HEK293 (cell line): ENCODE results near the gene OSCP1.

Experiments
- FEZF1 ChIP-seq: fragments of 450-650 bp; formaldehyde crosslinking; IDR thresholded peaks from 2 replicates; pipeline ENCODE4 v1.5.1; 2016; ENCODE audit warnings: missing biosample characterization, missing genetic modification characterization
- GFI1B ChIP-seq: fragments of 450-650 bp; formaldehyde crosslinking; IDR thresholded peaks from 2 replicates; pipeline ENCODE4 v1.5.1; 2016; ENCODE audit warnings: missing biosample characterization, missing genetic modification characterization
- GLI2 ChIP-seq: fragments of 450-650 bp; formaldehyde crosslinking; IDR thresholded peaks from 2 replicates; pipeline ENCODE4; 2017; ENCODE audit warnings: missing biosample characterization, missing genetic modification characterization, low read depth, borderline replicate concordance
- GLIS1 ChIP-seq: fragments of 450-650 bp; formaldehyde crosslinking; IDR thresholded peaks from 2 replicates; pipeline ENCODE4 v1.5.1; 2016; ENCODE audit warnings: missing biosample characterization, missing genetic modification characterization
- KLF17 ChIP-seq: fragments of 450-650 bp; formaldehyde crosslinking; IDR thresholded peaks from 2 replicates; pipeline ENCODE4 v1.5.1; 2016; ENCODE audit warnings: missing biosample characterization, missing genetic modification characterization
- KLF8 ChIP-seq: fragments of 450-650 bp; formaldehyde crosslinking; IDR thresholded peaks from 2 replicates; pipeline ENCODE4 v1.5.1; 2016; ENCODE audit warnings: missing biosample characterization, missing genetic modification characterization
- KLF9 ChIP-seq: fragments of 450-650 bp; formaldehyde crosslinking; IDR thresholded peaks from 2 replicates; pipeline ENCODE4 v1.5.1; 2016; ENCODE audit warnings: missing biosample characterization, missing genetic modification characterization, low read depth
- OSR2 ChIP-seq: fragments of 450-650 bp; formaldehyde crosslinking; IDR thresholded peaks from 2 replicates; pipeline ENCODE4 v1.5.1; 2016; ENCODE audit warnings: missing biosample characterization, missing genetic modification characterization
- PATZ1 ChIP-seq: fragments of 450-650 bp; formaldehyde crosslinking; IDR thresholded peaks from 2 replicates; pipeline ENCODE4 v1.5.1; 2016; ENCODE audit warnings: missing biosample characterization, missing genetic modification characterization
- PRDM4 ChIP-seq: fragments of 450-650 bp; formaldehyde crosslinking; IDR thresholded peaks from 2 replicates; pipeline ENCODE4 v1.5.1; 2017; ENCODE audit warnings: missing biosample characterization, missing genetic modification characterization
- ZBTB21 ChIP-seq: fragments of 450-650 bp; formaldehyde crosslinking; IDR thresholded peaks from 2 replicates; pipeline ENCODE4 v1.5.1; 2017; ENCODE audit warnings: missing biosample characterization, missing genetic modification characterization
- ZBTB6 ChIP-seq: fragments of 450-650 bp; formaldehyde crosslinking; IDR thresholded peaks from 2 replicates; pipeline ENCODE4 v1.5.1; 2017; ENCODE audit warnings: missing biosample characterization, missing genetic modification characterization
- ZBTB7A ChIP-seq: fragments of 450-650 bp; formaldehyde crosslinking; IDR thresholded peaks from 2 replicates; pipeline ENCODE4 v1.5.1; 2016; ENCODE audit warnings: low read depth, missing biosample characterization, missing genetic modification characterization
- ZNF133 ChIP-seq: fragments of 450-650 bp; formaldehyde crosslinking; IDR thresholded peaks from 2 replicates; pipeline ENCODE4 v1.5.1; 2016; ENCODE audit warnings: missing biosample characterization, missing genetic modification characterization
- ZNF175 ChIP-seq: fragments of 450-650 bp; formaldehyde crosslinking; IDR thresholded peaks from 2 replicates; pipeline ENCODE4 v1.5.1; 2016; ENCODE audit warnings: missing biosample characterization, missing genetic modification characterization
- ZNF37A ChIP-seq: fragments of 450-650 bp; IDR thresholded peaks from 2 replicates; pipeline ENCODE4 v1.5.1; 2018; ENCODE audit warnings: missing biosample characterization, missing genetic modification characterization
- ZNF544 ChIP-seq: fragments of 450-650 bp; formaldehyde crosslinking; IDR thresholded peaks from 2 replicates; pipeline ENCODE4 v1.5.0; 2017; ENCODE audit warnings: missing biosample characterization, missing genetic modification characterization
- ZNF560 ChIP-seq: fragments of 450-650 bp; formaldehyde crosslinking; IDR thresholded peaks from 2 replicates; pipeline ENCODE4 v1.5.1; 2017; ENCODE audit warnings: missing biosample characterization, missing genetic modification characterization, borderline replicate concordance
- ZNF664 ChIP-seq: fragments of 450-650 bp; formaldehyde crosslinking; IDR thresholded peaks from 2 replicates; pipeline ENCODE4 v1.5.1; 2016; ENCODE audit warnings: missing biosample characterization, missing genetic modification characterization
- ZNF677 ChIP-seq: fragments of 450-650 bp; IDR thresholded peaks from 2 replicates; pipeline ENCODE4 v1.5.0; 2018; ENCODE audit warnings: missing biosample characterization, mild to moderate bottlenecking, missing genetic modification characterization, moderate library complexity
- ZSCAN16 ChIP-seq: fragments of 450-650 bp; formaldehyde crosslinking; IDR thresholded peaks from 2 replicates; pipeline ENCODE4 v1.5.1; 2016; ENCODE audit warnings: missing biosample characterization, missing genetic modification characterization
- ZSCAN5A ChIP-seq: fragments of 450-650 bp; formaldehyde crosslinking; IDR thresholded peaks from 2 replicates; pipeline ENCODE4 v1.5.1; 2016; ENCODE audit warnings: missing biosample characterization, missing genetic modification characterization
- TF ChIP-seq, protein P1 (sequence below): fragments of 450-650 bp; formaldehyde crosslinking; IDR thresholded peaks from 2 replicates; pipeline ENCODE4 v1.5.1; 2016; ENCODE audit warnings: missing biosample characterization, missing genetic modification characterization
- TF ChIP-seq, protein P2 (sequence below): fragments of 450-650 bp; IDR thresholded peaks from 2 replicates; pipeline ENCODE4 v1.5.1; 2018; ENCODE audit warnings: missing biosample characterization, missing genetic modification characterization
- TF ChIP-seq, protein P3 (sequence below): fragments of 450-650 bp; formaldehyde crosslinking; IDR thresholded peaks from 2 replicates; pipeline ENCODE4 v1.5.1; 2016; ENCODE audit warnings: missing biosample characterization, missing genetic modification characterization, low read depth

OSCP1 gene

DNA sequence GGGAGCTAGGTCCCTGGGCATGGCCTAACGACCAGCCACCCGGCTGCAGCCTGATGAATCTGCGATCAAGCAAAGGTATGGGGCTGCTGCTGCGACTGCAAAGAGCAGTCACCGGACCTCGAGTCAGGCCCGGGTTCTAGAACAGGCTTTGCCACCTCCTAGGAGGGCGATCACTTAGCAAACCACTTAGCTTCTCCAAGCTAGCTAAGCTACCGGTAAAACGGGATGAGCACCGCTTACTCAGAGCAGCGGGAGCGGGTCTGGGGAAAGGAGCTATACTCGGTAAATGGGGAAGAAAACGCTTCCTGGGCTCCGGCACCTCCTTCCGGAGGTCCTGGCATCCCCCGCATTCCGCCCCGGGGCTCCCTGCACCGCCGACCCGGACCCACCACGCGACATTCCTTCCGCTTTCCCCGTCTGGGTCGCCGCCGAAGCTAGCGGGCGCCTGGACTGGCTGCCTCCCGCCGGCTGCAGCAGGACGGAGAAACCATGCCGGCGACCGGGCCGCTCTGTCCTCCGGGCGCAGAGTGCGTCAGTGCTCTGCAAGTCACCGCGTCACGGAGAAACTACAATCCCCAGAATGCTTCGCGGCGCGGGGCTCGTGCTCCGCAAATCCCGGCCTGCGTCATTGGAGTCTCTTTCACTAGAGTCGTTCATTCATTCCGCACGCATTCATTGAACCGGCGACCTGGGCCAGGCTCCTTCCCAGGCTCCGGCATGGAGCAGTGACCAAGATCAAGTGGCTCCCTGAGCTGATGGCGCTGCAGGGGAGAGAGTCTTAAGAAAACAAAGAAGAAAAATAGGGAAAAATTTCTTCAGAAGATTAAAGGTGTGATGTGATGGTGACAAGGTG lies 52.6 kb downstream of the OSCP1 start, which contains the start of gene LSM10 (continued):
- TF ChIP-seq GLIS1 (tag by site-specific recombination) (no peak; the same call in 1 of the 2 replicates), ZNF560 (tag by site-specific recombination) (no peak), PATZ1 (peak; percentile 30; the same call in 1 of the 2 replicates), ZBTB7A (tag by site-specific recombination) (no peak), ZNF133 (tag by site-specific recombination) (no peak), ZNF664 (tag by site-specific recombination) (no peak), GFI1B (tag by site-specific recombination) (no peak), KLF8 (tag by site-specific recombination) (peak; percentile 16; the same call in 1 of the 2 replicates), FEZF1 (tag by site-specific recombination) (no peak), ZSCAN5A (tag by site-specific recombination) (no peak), ZNF37A (tag by site-specific recombination) (no peak), OSR2 (tag by site-specific recombination) (no peak), KLF17 (tag by site-specific recombination) (no peak), ZNF544 (no peak), ZSCAN16 (tag by site-specific recombination) (peak; percentile 23; the same call in 1 of the 2 replicates), PRDM4 (no peak), ZBTB6 (tag by site-specific recombination) (peak; percentile 91), KLF9 (tag by site-specific recombination) (no peak), ZBTB21 (peak; percentile 82; the same call in 1 of the 2 replicates), ZNF677 (tag by site-specific recombination) (no peak), ZNF175 (tag by site-specific recombination) (no peak), GLI2 (tag by site-specific recombination) (no peak)
- TF ChIP-seq, protein P1, sequence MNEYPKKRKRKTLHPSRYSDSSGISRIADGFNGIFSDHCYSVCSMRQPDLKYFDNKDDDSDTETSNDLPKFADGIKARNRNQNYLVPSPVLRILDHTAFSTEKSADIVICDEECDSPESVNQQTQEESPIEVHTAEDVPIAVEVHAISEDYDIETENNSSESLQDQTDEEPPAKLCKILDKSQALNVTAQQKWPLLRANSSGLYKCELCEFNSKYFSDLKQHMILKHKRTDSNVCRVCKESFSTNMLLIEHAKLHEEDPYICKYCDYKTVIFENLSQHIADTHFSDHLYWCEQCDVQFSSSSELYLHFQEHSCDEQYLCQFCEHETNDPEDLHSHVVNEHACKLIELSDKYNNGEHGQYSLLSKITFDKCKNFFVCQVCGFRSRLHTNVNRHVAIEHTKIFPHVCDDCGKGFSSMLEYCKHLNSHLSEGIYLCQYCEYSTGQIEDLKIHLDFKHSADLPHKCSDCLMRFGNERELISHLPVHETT (tag by site-specific recombination), result peak; percentile 52; the same call in 1 of the 2 replicates
- TF ChIP-seq, protein P2, sequence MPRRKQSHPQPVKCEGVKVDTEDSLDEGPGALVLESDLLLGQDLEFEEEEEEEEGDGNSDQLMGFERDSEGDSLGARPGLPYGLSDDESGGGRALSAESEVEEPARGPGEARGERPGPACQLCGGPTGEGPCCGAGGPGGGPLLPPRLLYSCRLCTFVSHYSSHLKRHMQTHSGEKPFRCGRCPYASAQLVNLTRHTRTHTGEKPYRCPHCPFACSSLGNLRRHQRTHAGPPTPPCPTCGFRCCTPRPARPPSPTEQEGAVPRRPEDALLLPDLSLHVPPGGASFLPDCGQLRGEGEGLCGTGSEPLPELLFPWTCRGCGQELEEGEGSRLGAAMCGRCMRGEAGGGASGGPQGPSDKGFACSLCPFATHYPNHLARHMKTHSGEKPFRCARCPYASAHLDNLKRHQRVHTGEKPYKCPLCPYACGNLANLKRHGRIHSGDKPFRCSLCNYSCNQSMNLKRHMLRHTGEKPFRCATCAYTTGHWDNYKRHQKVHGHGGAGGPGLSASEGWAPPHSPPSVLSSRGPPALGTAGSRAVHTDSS (tag by site-specific recombination), result no peak
- TF ChIP-seq, protein P3, sequence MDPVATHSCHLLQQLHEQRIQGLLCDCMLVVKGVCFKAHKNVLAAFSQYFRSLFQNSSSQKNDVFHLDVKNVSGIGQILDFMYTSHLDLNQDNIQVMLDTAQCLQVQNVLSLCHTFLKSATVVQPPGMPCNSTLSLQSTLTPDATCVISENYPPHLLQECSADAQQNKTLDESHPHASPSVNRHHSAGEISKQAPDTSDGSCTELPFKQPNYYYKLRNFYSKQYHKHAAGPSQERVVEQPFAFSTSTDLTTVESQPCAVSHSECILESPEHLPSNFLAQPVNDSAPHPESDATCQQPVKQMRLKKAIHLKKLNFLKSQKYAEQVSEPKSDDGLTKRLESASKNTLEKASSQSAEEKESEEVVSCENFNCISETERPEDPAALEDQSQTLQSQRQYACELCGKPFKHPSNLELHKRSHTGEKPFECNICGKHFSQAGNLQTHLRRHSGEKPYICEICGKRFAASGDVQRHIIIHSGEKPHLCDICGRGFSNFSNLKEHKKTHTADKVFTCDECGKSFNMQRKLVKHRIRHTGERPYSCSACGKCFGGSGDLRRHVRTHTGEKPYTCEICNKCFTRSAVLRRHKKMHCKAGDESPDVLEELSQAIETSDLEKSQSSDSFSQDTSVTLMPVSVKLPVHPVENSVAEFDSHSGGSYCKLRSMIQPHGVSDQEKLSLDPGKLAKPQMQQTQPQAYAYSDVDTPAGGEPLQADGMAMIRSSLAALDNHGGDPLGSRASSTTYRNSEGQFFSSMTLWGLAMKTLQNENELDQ (tag by site-specific recombination), result no peak
